Measurements from ENCODE around the gene UNC79.

UNC79 gene

DNA sequence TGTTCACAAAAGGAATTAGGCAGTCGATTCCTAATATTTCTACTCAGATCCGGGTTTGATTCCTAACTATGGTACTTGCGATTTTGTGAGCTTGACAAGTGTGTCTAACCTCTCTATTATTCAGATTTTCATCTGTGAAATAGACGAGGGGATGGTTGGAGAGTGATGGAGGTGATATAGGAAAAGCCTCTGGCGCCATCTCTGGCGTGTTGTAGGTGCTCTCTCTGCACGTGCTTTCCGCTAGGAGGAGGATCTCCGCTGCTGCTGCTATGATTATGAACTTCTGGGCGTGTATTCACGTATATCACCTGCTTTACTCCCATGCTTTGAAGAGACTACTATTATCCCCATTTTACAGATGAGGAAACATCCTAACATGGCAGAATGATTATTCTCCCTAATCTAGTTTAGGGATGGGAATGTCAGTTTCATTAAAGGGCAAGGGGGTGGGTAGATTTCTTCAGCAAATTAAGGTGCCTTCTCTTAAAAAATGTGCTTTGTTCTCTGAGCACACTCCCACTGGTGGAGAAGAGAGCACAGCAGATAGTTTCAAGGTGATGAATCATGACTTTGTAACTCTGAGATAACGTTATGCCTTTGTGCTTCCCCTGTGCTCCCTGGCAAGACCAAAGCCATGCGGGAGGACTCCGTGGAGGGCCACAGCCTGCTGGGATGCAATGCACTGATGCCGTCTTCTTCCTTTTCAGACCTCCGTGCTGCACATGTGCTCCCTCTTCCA lies 260.5 kb downstream of the UNC79 start:
- DNase-seq (ENCODE audit: low spot score) = no peak
- TF ChIP-seq, protein P1, sequence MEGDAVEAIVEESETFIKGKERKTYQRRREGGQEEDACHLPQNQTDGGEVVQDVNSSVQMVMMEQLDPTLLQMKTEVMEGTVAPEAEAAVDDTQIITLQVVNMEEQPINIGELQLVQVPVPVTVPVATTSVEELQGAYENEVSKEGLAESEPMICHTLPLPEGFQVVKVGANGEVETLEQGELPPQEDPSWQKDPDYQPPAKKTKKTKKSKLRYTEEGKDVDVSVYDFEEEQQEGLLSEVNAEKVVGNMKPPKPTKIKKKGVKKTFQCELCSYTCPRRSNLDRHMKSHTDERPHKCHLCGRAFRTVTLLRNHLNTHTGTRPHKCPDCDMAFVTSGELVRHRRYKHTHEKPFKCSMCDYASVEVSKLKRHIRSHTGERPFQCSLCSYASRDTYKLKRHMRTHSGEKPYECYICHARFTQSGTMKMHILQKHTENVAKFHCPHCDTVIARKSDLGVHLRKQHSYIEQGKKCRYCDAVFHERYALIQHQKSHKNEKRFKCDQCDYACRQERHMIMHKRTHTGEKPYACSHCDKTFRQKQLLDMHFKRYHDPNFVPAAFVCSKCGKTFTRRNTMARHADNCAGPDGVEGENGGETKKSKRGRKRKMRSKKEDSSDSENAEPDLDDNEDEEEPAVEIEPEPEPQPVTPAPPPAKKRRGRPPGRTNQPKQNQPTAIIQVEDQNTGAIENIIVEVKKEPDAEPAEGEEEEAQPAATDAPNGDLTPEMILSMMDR (IDR thresholded peaks at IDR 0.05; ENCODE audit: extremely low read depth, missing control alignments) = no peak

DNA sequence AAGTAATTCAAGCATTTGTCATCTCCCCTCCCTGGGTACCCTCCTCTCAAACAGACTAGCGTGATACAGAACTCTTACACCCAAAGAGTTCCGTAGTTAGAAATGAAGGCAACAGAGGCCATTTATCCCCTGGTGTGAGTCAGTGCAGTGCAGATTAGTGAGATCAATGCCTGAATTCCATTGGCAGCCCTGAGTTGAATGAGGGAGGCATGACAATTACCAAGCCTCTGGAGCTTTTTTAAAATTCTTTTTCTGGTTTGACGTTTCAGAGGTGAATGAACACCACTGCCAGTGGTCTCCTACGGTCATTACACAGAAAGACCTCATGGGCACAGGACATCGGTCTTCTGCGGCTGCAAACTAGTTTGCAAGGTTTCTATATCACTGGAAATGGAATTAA lies 263.2 kb downstream of the UNC79 start:
- no peak for DNase-seq (ENCODE audit: low spot score)
- TF ChIP-seq, protein P1 (IDR thresholded peaks at IDR 0.05; ENCODE audit: extremely low read depth, missing control alignments) = no peak

DNA sequence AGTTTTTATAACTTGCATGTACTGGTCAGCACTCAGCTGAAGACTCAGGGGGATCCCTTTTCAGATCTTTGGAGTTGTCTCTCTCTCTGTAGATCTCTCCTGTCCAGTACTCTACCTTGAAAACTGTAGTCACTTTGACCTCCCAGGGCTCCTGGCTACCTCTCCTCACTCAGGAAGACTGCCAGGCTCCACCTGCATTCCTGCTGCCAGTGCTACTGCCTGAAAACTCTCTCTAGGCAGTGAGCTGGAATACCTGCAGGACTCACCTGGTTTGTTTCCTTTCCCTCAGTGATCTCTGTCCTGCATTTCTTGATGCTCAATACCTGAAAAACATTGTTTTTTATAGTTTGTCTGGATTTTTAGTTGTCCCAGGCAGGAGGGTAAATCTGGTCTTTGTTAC lies 270.2 kb downstream of the UNC79 start:
- no peak for DNase-seq (ENCODE audit: low spot score)
- TF ChIP-seq, protein P1 (IDR thresholded peaks at IDR 0.05; ENCODE audit: extremely low read depth, missing control alignments) = no peak

DNA sequence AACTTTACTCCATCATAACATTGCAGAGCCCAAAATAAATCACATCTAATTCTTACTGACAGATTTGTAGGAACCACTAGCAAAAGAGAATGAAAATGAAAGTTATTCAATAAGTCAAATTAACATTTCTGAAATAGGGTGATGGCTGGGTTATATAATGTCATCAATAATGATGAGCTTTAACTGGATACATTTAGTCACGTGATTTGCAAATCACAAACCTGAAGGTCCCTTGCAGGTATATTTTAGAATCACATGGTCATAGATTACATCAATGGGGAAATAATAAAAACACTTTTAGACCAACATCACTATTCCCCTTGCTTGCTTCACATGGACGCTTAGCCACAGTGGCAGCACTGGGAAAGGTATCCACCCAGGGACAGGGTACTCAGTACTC lies 270.8 kb downstream of the UNC79 start:
- TF ChIP-seq, protein P1 (IDR thresholded peaks at IDR 0.05; ENCODE audit: extremely low read depth, missing control alignments) = no peak
- no peak for DNase-seq (ENCODE audit: low spot score)

DNA sequence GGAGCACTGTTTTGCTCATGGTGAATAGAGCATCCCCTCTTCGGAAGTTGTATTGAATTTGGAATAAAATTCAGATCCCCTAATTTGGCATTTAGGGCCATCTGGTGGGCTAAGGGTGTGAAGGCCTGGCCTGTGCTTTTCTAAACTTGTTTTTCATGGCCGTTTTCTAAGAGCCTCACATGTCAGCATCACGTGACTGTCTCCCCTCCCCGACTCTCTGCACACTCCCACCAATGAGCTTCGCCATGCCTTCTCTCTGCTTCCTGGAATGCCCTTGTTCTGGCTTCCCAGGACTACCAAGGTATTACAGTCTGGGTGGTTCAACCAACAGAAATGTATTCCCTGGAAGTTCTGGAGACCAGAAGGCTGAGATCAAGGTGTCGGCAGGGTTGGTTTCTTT lies 272.2 kb downstream of the UNC79 start:
- no peak for DNase-seq (ENCODE audit: low spot score)
- TF ChIP-seq, protein P1 (IDR thresholded peaks at IDR 0.05; ENCODE audit: extremely low read depth, missing control alignments) = no peak

DNA sequence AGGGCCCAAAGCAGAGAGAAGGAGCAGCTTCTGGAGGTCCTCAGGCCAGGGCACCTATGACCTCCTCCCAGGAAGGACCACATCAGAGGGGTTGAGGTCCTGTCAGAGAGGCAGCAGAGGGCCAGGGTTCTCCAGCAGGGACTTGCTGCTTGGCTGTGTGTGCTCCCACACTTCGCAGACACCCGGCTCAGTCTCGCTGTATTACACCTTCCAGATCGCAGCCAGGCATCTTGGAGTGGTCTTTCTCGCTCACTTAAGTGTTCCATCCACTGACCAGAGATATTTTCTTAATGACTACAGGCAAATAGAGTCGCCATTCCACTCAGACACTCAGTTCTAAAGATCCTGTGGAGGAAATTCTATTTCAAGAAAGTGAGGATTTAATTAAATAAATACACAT lies 273.2 kb downstream of the UNC79 start:
- no peak for DNase-seq (ENCODE audit: low spot score)
- TF ChIP-seq, protein P1 (IDR thresholded peaks at IDR 0.05; ENCODE audit: extremely low read depth, missing control alignments) = no peak

DNA sequence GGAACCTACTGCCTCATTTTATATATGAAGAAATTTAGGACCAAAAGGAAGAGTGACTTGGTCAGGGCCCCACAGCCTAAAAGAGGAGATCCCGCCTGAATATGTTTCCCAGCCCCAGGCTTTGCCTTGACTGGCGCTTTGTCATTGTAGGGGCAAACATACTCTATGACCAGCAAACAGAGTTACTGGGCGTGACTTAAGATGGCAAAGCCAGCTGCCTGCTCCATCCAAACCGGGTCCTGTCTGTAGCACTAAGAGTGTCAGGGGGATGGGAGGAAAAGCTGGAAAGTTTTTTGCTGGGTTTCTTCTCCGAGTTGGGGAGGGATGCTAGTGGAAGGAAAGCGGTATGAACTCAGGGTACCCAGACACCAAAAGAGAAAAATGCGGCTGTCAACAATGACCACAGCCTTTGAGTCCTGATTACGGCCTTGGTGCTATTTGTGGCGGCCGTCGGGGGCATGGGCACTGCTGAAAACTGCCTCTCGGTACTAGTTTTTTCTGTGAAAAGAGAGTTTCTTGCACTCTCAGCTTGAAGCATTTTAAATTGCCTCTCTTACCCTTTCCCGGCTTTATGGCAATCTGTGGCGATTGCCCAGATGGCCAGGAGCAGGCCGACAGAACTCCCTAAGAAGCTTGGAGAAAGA lies 274.9 kb downstream of the UNC79 start:
- TF ChIP-seq, protein P1 (IDR thresholded peaks at IDR 0.05; ENCODE audit: extremely low read depth, missing control alignments) = no peak
- no peak for DNase-seq (ENCODE audit: low spot score)
